Medulla oblongata (tissue), 1 donor: ENCODE measurements around the gene H1-8.
"Not testable (repeated sequence)": the region's sequence is repeated elsewhere in the genome, so short reads cannot be mapped to it uniquely, and the experiment has no call there.

Experiments used
- DNase-seq: peaks from one replicate; pipeline ENCODE4 v3.0.0-alpha.2; 2015; ENCODE audit errors: extremely low spot score

Gene H1-8

GRCh38 chr3:129515108-129515820, 27.7 kb upstream of the H1-8 start:
- not testable (repeated sequence) for DNase-seq

DNA sequence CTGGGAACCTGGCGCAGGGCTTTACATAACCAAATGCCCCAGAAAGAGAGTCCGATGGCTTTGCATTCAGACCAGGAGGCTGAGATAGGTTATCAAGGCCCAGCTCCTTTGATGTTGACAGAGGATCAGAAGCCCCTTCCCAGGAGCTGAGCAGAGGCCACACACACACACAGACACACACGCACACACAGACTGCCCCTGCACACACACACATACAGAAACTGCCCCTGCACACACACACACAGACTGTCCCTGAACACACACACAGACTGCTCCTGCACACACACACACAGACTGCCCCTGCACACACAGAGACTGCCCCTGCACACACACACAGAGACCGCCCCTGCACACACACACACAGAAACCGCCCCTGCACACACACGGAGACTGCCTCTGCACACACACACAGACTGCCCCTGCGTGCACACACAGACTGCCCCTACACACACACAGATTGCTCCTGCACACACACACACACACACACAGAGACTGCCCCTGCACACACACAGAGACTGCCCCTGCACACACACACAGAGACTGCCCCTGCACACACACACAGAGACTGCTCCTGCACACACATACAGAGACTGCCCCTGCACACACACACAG, 27.0 kb upstream of the H1-8 start:
- DNase-seq = not testable (repeated sequence)

DNA sequence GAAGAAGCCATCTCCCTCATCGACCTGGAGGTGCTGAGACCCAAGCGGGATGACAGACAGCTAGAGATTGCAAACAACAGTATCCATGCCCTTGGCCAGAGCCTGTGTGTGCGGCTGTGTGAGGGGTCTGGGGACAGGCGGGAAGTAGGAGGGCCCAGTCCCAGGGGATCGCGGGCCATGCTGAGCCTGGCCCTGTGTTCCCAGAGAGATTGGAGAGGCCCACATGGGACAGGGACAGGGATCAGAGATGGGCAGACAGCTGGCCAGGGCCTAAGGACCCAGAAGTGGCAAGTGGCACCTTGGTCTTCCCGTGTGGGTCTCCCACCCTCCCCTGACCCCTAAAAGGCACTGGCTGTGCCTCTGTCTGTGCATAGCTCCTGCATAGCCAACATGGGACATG, 25.5 kb upstream of the H1-8 start:
- DNase-seq = no peak

- DNase-seq = peak; percentile 46
Measured at GRCh38 chr3:129518038-129518561, 24.9 kb upstream of the H1-8 start.

GRCh38 chr3:129518581-129518980, 24.4 kb upstream of the H1-8 start:
- DNase-seq = no peak

- DNase-seq = no peak
Measured at GRCh38 chr3:129519449-129519848, 23.5 kb upstream of the H1-8 start.

DNA sequence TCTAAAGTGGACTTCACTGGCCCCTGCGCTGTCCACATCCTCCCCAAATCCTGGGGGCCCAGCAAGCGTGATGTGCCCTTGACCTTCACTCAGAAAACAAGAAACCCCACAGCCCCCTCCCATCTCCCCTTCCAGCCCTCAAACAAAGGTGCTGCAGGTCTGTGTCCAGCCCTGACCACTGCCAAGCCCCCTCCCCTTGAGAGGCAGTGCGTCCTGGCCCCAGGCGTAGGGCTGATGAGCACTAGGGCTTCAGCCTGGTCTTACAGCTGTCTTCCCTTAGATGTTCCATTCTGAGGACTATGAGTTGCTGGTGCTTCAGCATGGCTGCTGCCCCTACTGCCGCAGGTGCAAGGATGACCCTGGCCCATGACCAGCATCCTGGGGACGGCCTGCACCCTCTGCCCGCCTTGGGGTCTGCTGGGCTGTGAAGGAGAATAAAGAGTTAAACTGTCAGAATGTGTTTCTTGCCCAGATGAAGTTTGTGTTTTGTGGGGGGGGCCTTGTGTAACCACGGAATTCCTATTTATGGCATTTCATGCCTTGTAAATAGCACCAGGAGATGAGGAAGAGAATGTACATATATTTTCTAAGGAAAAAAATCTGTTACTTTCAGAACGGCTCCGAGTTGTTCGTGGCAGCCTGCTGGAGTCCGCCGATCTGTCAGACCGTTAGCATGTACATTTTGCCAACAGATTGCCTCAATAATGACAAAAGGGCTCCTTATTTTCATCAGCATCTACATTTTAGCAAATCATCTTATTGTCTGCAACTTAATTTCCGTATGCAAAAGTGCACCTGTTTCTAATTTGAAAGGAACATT, 22.9 kb upstream of the H1-8 start:
- no peak for DNase-seq

DNA sequence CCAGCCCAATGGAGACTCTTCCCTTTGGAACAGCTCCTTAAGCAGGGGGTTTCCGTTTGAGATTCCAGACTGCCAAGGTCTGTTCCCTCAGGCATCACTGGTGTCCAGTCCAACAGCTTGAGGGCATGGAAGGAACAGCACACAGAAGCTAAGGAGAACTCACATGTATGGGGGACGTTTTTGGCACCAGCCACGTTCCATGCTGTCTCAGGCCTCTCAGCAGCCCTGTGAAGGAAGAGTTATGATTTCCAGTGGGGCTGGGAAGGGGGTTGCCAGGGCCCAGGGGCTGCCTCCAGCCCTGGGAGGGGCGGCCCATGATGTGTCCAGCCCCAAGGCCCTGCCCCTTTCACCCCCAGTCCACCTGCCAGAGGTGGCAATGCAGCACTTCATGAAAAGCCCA, 22.0 kb upstream of the H1-8 start:
- DNase-seq = no peak

DNA sequence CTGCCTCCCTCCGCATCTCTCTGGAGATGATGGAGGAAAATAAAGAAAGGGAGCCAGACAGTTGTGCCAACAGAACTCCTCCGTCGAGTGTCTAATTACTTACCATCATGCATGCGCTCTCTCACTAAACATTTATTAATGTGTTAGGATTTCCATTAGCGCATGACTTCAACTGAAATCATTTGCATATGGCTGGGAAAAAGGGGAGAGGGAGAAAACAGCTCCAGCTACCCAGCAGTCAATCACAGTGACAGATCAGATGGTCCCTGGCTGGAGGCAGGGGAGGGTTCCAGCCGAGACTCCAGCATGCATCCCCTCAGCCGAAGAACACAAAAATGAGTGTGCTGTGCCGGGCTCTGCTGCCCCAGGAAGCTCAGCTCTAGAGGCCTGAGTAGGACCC, 21.4 kb upstream of the H1-8 start:
- no peak for DNase-seq

DNA sequence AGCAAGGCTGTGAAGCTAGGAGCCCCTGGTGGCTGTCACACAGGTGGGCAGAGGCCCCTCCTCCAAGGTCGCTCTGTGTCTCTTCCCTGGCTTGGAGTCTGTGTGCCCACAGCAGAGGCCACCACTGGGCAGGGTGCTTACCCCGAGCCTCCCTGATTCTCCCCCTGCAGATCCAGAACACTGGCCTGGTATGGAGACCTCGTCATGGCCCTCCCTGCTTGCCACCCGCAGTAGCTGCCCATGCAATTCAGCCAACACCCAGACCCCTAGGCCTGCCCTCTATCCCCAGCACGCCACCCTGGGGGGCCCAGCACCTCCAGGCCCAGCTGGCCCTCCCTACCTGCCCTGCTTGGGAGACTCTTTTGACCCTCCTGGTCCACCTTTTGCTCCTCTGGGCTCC, 20.0 kb upstream of the H1-8 start:
- no peak for DNase-seq

GRCh38 chr3:129524081-129524480, 18.9 kb upstream of the H1-8 start:
- no peak for DNase-seq

GRCh38 chr3:129525341-129525968, 17.5 kb upstream of the H1-8 start:
- DNase-seq = no peak

DNA sequence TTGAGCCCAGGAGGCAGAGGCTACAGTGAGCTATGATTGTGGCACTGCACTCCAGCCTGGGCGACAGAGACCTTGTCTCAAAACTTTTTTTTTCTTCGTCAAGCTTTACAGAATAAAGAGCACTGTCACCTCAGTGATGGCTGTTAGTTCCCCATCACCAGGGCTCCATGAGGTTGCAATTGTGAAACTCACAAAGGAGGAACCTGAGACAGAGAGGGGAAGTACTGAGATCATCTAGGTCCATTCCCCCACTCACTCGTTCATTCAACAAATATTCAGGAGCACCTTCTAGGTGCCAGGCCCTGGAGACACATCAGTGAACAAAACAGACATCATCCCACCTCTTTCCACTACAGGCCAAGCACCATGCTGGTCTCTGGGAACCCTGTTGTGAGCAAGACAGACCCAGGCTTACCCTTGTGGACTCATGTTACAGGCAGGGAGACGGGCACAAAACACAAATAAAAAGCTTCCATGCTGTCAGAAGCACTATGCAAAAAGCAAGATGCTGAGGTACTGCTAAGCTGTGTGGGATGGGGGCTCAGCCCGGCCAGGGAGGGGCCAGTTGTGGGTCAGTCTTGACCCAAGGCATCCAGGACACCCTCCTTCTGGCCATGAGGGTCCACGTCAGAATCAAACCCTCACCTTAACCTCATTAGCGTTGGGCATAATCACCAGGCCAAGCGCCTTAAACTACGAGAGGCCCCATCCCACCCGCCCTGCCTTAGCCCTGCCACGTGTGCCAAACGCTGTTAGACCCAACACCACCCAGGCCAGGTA, 16.7 kb upstream of the H1-8 start:
- peak; percentile 70 for DNase-seq

- no peak for DNase-seq
Measured at GRCh38 chr3:129527262-129527661, 15.7 kb upstream of the H1-8 start.

GRCh38 chr3:129528589-129529100, 14.3 kb upstream of the H1-8 start, which contains the start of gene RHO:
RHO (plus strand) TSS chr3:129528639; CDS start chr3:129528734, 95 bp downstream.
- DNase-seq = no peak

- DNase-seq = no peak
Measured at GRCh38 chr3:129529436-129530210, 13.4 kb upstream of the H1-8 start.

- no peak for DNase-seq
Measured at GRCh38 chr3:129530251-129530791, 12.7 kb upstream of the H1-8 start.

GRCh38 chr3:129530821-129531220, 12.2 kb upstream of the H1-8 start:
- DNase-seq = no peak

GRCh38 chr3:129531699-129532098, 11.3 kb upstream of the H1-8 start:
- DNase-seq = no peak

DNA sequence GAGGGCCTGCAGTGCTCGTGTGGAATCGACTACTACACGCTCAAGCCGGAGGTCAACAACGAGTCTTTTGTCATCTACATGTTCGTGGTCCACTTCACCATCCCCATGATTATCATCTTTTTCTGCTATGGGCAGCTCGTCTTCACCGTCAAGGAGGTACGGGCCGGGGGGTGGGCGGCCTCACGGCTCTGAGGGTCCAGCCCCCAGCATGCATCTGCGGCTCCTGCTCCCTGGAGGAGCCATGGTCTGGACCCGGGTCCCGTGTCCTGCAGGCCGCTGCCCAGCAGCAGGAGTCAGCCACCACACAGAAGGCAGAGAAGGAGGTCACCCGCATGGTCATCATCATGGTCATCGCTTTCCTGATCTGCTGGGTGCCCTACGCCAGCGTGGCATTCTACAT, 10.7 kb upstream of the H1-8 start:
- DNase-seq = no peak
